GM19438 (cell line): ENCODE measurements around the gene ZNF81.
"Not testable (repeated sequence)": the region's sequence is repeated elsewhere in the genome, so short reads cannot be mapped to it uniquely, and the experiment has no call there.

Experiments
- ATAC-seq: cut with Tn5 transposase; IDR thresholded peaks from one replicate; pipeline ENCODE4 v1.9.1; 2021; ENCODE audit warnings: low read depth; ENCODE audit not compliant: unreplicated experiment

The ZNF81 gene

DNA sequence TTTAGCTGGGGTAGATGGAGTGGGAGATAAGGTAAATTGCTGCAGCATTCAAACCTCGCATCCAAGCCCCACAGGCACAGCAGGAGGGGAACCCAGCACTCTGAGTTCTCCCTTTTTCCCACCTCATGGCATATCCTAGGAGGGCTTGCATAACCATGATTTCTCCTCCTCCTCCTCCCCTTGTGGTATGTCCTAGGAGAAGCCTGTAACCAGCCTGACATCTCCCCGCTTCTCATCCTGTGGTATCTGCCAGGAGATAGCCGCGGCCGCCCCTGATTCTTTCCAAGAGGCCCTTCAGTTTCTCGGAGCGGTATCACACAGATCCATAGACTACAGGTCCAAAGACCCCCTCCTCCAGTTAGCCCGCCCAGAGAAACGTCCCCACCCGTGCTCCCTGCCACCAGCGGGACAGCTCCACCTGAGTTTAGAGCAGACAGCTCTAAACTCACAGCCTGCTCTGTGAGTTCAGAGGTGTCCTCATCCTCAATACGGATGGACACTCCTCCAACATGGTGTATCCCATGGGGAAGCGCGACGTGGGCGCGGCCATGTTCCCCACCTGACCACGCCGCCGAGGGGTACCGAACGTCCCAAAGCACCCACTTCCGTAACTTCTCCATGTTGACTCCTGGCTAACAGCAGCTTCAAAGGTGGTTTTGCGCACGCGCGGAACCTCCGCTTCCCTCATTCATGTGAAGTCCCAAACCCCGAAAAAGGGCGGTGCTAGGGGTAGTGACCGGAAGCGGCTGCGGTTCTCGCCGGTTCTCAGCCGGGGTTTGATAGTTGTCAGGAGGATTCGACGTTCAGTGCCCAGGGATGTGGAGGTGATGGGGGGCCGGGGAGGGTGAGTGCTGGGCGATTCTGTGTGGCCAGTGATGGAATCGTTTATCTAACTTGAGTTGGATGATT lies at the start of gene ZNF81:
TSS of gene ZNF81 (plus strand) at position 739 of the 909 bp plus-strand sequence. CDS start 9,366 bp downstream, outside the sequence.
- peak; percentile 91 for ATAC-seq

DNA sequence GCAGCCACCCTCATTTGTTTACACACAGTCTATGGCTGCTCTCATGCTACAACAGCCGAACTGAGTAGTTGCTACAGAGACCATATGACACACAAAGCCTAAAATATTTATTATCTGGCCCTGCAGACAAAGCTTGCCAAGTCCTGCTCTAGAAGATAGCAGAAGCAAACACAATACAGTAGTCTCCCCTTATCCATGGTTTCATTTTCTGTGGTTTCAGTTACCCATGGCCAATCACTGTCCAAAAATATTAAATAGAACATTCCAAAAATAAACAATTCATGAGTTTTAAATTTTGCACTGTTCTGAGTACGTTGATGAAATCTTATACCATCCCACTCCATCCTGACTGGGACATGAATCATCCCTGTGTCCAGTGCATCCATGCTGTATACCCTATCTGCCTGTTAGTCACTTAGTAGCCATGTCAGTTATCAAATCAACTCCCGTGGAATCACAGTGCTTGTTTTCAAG lies 40.2 kb upstream of the ZNF81 start:
- no peak for ATAC-seq

DNA sequence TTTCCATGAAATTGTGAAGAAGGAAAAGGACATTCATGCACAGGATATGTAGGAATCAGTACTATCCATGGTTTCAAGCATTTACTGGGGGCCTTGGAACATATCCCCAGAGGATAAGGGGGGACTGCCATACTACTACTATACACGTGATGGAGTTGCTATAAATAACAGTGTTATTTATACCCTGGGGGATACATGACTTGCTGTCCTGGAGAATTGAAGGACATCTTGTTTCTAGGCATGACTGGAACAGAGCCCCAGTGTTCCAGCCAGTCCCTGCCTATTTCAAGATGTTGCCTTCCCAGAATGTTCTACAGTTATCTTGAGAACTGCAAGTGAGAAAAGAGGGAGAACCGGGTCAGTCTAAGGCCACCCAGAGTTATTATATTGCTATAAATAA lies 39.6 kb upstream of the ZNF81 start:
- ATAC-seq = no peak

DNA sequence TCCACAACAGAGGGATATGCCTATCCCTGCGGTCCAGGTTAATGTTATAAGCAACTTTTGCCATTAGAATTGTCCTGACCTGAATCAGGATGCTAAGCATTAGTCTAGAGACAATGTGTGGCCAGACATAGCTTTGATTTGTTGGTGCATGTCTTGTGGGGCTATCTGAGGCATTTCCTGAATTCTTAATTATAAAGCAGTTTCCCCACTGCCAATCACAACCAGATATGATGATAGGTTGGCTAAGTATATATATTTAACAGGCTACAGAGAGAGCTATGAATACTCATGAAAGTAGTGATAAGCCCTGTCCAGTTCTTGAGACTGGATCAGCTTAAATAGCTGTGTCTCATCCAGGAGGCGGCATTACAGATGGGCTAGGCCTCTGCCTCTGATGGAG lies 37.8 kb upstream of the ZNF81 start:
- no peak for ATAC-seq

DNA sequence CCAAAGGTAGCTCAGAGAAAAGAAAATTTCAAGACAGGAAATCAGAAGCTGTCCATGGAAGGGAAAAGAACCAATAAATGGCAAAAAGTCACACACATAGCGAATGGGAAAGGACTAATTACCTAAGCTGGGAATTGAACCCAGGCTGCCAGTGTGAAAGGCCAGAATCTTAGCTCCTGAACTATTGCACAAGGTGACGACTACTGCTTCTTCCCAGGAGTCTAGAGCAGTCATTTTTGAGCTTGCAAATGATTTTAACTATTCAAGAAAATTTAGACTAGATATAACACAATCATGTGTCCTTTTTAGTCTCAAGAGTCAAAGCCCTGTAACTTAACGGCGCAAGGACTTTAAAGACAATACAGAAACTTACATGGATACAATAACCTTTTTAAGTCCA lies 34.1 kb upstream of the ZNF81 start:
- no peak for ATAC-seq

DNA sequence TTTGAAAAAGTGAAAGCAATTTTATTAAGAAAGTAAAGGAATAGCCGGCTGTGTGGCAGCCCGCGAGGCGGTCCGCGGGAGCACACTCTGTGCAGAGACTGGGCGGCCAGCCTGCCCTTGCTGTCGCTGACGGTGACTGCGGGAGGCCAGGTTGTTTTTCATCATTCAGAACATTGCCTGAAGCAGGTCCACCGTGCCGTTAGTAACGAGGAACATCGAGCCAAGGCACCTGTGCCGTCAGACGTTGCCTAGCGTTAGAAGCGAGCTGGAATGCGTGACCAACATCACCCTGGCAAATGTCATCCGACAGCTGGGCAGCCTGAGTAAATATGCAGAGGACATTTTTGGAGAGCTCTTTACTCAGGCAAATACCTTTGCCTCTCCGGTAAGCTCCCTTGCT lies 33.6 kb upstream of the ZNF81 start:
- ATAC-seq = not testable (repeated sequence)

DNA sequence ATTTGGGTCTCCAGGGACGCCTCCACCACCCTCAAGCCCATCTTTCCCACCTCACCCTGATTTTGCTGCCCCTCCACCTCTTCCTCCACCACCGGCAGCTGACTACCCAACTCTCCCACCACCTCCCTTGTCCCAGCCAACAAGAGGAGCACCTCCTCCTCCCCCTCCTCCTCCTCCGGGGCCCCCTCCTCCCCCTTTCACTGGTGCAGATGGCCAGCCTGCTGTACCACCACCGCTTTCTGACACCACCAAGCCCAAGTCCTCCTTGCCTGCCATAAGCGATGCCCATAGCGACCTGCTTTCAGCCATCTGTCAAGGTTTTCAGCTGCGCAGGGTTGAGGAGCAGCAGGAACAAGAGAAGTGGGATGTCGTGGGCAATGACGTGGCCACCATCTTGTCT lies 32.4 kb upstream of the ZNF81 start:
- no peak for ATAC-seq

DNA sequence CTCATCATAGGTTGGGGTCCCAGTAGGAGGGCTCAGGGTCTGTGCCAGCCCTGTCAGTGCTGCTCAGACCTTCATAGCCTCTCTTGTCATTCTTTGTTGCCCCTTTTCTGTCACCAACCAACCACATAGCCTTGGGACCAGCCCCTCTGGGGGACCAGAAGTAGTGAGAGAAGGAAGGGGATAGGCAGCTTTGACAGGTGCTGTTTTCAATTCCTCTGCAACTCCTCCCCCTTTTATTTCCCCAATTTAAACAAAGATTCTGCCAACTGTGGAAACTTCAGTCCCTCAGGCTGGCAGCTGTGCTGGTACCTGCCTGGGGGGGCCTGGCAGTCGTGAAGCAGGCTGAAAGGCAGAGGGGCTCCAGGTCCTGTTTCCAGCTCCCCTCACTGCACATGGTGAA lies 30.9 kb upstream of the ZNF81 start:
- not testable (repeated sequence) for ATAC-seq

DNA sequence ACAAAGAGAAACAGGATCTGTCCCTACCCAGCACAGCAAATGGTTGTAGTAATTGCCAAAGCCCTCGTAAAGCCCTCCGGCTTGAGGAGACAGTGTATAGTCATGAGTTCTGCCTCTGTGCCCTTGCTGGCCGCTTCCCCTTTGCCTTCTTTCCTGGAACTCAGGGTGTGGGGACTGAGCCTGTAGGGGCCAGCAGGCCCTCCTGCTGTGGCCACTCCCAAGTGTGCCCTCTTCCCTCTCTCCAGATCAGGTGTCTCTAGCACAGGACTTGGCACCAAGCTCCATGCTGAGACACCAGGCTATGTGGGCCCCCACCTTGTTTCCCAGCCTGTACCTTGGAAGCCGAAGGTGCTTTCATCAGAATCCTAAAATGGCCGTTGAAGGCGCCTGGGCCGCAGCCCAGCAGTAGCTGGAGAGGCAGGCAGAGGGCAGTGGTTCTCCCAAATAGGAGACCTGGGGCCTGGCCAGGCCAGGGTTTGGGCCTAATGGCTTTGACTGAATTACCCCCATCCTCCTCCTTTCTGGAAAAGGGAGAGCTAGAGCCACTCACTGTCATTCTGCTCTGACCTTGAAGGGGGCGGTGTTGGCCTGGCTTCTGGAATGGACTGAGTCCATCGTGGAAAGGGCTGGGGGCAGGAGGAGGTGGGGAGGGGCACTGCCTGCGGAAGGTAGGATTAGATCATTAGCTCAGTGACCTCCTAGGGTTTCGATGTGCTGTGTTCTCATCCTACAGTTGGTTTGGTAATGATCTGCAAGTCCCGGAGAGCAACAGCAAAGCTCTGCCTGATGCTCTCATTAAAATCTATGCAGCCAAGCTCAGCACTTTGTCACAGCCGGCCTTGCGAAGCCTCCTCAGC lies 30.1 kb upstream of the ZNF81 start:
- ATAC-seq = not testable (repeated sequence)

DNA sequence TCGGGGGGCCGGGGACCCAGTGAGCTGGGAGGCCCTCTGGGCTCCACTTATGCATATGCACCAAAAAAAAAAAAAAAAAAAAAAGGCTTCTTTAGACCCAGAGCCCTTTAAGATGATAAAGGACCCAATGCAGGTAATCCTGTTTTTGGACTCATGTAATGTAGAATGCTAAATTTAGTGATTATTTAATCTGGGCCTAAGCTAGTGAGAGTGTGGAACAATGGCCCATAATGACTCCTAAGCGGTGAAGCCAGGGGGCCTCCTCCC lies 29.5 kb upstream of the ZNF81 start:
- not testable (repeated sequence) for ATAC-seq

DNA sequence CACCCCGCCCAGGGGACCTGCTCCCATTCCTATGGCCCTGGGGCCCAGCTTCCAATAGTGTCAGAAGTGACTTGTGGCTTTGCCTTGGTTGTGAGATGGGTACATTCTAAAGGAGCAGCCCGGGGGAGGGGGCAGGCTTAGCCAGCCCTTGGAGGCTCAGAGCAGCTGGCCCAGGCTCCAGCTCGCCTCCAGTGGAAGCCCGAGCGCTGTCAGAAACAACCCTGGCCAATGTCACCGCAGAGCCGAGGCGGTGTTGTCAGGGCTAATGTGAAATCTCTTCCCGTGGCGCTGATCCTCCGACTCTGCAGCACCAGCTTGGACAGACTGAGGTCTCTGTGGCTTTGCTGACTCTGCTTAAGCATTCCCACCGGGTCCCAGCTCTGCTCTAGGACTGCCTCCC lies 29.2 kb upstream of the ZNF81 start:
- no peak for ATAC-seq

DNA sequence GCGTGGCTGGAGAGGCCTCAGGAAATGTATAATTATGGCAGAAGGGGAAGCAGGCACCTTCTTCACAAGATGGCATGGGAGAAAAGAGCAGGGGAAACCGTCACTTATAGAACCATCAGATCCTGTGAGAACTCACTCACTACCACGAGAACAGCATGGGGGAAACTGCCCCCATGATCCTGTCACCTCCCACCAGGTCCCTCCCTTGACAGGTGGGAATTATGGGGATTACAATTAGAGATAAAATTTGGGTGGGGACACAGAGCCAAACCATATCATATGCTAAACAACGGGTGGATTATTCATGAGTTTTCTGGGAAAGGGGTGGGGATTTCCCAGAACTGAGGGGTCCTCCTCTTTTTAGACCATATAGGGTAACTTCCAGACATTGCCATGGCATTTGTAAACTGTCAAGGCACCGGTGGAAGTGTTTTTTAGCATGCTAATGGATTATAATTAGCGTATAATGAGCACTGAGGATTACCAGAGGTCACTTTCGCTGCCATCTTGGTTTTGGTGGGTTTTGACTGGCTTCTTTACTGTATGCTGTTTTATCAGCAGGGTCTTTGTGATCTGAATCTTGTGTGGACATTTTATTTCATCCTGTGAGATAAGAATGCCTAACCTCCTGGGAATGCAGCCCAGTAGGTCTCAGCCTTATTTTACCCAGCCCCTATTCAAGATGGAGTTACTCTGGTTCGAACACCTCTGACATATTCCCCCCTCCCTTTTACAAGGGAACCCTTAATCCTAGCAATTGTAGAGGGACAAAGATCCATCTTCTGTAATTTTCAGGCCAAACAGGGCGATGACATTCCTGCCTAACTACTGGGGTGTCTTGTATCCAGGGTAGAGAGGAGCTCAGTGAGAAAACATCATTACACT lies 27.6 kb upstream of the ZNF81 start:
- no peak for ATAC-seq

DNA sequence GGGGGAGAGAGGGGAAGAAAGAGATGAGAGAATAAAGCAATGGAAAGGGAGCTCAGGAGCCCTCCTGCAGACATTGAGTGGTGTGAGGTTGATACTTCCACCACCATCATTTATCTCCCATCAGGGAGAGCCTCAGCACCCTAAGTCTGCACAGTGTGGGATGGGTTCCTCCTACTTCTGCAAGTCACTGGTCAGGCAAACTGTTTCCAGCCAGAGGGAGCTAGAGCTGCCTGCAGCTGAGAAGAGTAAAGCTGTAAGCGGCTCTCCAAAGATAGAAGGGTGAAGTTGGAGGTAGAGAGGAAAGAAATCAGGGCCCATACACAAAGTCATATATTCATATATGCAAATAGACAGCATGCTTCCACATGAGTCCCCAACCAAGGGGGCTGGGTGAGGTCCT lies 21.9 kb upstream of the ZNF81 start:
- ATAC-seq = no peak

DNA sequence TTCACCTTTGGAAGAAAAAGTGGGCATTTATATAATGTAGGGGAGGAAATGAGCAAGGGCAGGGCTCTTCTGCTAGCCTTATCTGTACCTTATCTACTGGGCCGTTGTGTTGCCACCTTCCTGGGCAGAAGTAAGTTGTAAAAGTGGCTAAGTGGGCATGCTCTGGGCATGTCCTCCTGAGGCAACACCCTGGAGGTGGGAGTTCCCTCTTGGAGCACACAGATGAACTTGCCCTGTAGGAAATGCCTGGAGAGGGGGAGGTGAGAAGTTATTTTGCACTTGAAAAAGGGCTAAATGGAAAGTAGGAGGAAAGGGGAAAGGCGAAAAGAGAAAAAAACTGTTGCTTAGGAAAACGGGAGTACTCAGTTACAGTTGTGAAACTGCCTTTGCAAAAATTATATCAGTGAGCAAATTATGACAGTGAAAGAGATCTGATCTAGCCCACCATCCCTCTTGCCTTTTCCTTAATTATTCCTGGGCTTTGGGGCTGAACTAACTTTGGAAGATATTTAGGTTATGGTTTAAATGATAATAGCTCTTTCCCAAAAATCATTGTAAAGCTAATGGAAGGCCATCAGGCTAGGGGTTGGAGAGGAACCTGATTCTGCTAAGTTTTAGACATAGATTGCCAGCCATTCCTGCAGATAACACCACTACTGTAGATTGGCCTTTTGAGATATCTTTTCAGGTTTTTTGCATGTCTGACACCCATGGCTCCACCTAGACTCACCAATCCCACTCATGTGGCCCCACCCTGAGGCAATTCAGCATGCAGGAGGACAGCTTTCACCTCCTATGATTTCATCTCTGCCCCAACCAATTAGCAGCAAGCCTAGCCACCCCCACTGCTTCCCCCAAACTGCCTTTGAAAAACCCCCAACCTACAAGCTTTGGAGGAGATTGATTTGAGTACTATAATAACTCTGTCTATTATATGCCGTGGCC lies 20.5 kb upstream of the ZNF81 start:
- no peak for ATAC-seq

DNA sequence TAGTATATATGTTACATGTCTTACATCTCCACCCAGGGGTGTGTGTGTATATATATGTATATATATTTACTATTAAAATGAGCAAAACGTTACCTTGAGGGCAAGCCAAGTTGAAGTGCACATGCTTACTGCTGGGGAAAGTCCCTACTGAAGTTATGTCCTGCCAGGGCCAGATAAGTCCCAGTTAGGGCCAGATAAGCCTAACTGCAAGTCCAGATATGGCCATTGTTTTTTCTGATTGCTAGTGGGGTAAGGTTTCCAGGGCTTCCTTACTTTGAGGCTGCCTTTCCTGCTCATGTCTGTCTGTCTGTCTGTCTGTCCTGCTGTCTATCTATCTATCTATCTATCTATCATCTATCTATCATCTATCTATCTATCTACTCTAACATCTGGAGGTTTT lies 19.3 kb upstream of the ZNF81 start:
- no peak for ATAC-seq

DNA sequence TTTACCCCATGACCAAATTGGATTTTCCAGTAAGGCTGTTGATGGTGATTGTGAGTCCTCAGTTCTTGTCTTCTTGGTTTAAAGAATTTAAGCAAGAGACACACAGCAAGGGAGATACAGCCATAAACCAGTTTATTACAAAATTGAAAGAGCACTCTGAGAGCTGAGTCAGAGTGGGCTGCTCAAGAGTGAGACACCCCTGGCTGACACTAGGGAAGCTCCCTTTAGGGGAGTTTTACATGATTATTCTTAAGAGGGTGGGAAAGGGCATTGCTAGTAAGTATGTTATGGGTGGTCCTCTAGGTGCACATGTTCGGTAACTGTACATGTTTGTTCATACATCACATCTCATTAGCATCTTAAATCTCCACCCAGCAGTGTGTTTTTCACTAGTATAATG lies 18.8 kb upstream of the ZNF81 start:
- ATAC-seq = no peak

DNA sequence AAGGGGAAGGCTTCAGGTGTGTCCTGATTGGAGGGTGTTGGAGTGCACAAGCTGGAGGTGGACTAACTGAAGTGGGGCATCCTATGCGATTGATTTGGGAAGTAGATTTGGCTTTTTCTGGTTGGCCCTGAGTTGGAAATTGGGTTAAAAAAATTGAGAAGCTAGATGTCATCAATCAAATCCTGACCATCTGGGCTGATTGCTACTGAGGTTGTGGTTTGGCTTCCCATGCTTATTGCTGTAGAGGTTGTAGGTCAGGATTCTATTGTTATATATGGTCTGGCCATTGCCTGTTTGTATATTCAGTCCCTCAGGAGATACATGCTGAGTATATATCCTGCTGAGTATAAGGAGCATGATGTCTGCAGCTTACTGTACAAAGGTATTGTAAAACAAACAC lies 7.7 kb upstream of the ZNF81 start:
- ATAC-seq = no peak

DNA sequence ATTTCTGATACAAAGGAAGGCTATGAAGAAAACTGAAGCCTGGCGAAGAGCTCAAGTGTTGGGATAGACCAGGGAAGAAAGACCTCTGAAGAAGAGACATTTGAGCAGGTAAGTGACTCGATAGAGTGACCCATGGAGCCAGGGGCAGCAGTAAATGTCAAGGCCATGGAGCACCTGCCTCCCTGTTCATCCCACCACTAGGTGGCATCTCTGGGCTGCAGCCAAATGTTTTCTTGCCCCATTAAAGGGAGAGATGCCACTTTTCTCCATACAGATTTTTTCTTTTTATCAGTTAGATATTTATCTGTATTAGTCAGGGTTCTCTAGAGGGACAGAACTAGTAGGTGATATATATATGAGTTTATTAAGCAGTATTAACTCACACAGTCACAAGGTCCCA lies 4.9 kb upstream of the ZNF81 start:
- no peak for ATAC-seq

DNA sequence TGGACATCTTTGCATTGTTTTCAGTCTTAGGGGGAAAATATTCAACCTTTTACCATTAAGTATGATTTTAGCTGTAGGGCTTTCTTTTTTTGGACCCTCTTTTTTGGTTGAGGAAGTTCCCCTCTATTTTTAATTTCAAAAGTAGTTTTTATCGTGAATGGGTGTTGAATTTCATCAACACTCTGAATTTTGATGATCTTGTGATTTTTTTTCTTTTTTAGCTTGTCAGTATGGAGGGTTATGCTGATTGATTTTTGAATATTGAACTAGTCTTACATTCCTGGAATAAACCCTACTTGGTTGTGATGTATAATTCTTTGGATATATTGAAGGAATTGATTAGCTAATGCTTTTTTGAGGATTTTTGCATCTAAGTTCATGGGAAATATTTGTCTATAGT lies 1.7 kb downstream of the ZNF81 start:
- no peak for ATAC-seq

DNA sequence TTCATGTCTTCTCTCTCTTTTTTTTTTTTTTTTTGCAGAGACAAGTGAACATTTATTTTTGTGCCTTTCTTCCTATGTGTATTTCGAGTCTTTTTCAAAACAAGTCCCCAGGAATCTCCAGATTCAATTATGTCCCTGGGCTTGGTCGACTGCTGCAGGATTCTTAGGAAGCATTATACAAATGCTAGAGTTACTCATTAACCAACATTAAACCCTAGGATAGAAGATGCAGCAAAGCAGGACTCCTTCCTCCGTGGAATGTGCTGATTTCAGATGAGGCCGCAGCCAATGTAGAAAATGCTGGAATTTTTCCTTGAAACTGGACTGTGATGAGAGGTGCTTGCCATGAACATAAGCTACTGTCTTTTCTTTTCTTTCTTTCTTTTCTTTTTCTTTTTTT lies 3.4 kb downstream of the ZNF81 start:
- no peak for ATAC-seq
